ENCODE results near the gene LGR5. TPM values are rescaled to one million over a fixed set of nuclear protein-coding genes. Genes with fewer than 3 reads are reported as not detected.

LGR5 gene
- total RNA-seq, 1 donor from 2014 or later = 0.67 TPM

- TF ChIP-seq CTCF (IDR thresholded peaks at IDR 0.05; ENCODE audit: unreplicated experiment) = no peak
- no peaks in the 10 kb centered on the region for H3K36me3 Mint-ChIP-seq (ENCODE audit: insufficient read depth)
- H3K4me1 Mint-ChIP-seq (ENCODE audit: low read depth) = peaks cover 3% of the 10 kb centered on the region
- H3K27ac Mint-ChIP-seq = no peak overlapping the region
- H3K27me3 Mint-ChIP-seq = peaks cover 4% of the 10 kb centered on the region
- no peak overlapping the region for H3K4me3 Mint-ChIP-seq (ENCODE audit: low read depth)
- DNase-seq (ENCODE audit: low spot score, unreplicated experiment) = no peak
- no peaks in the 10 kb centered on the region for H3K9me3 Mint-ChIP-seq (ENCODE audit: low read depth)
These were observed 94.1 kb downstream of the LGR5 start for GRCh38 chr12:71533703-71534102.

- Mint-ChIP-seq H3K4me3 (ENCODE audit: low read depth) (no peak overlapping the region), H3K9me3 (ENCODE audit: low read depth) (no peaks in the 10 kb centered on the region), H3K27me3 (peaks cover 4% of the 10 kb centered on the region), H3K4me1 (ENCODE audit: low read depth) (peaks cover 3% of the 10 kb centered on the region), H3K27ac (no peak overlapping the region), H3K36me3 (ENCODE audit: insufficient read depth) (no peaks in the 10 kb centered on the region)
- no peak for DNase-seq (ENCODE audit: low spot score, unreplicated experiment)
- no peak for TF ChIP-seq CTCF (IDR thresholded peaks at IDR 0.05; ENCODE audit: unreplicated experiment)
These were observed 96.8 kb downstream of the LGR5 start for GRCh38 chr12:71536279-71536938.

DNA sequence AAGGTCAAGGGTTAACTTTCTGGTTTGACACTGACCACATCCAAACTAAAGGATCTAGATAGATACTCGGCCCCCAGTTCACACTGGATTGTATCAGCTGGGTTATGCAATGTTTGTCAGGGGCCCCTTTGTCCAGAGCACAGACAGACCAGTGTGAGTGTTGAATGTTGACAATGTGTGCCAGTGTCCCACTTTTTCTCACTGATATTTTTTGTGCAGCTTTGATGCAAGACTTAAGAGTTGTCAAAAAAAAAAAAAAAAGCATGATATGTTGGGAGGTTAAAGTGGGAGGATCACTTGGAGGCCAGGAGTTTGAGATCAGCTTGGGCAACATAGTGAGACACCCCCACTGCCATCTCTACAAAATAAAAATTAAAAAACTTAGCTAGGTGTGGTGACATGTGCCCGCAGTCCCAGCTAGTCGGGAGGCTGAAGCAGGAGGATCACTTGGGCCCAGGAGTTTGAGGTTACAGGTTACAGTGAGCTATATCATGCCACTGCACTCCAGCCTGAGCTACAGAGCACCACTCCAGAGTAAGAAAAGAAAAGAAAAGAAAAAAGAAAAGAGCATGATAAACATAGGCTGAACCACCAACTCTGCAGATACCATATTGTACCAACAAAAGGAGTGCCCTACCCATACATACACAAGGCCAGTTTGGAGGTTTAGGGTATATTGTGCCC lies 97.5 kb downstream of the LGR5 start:
- DNase-seq (ENCODE audit: low spot score, unreplicated experiment) = no peak
- no peak for TF ChIP-seq CTCF (IDR thresholded peaks at IDR 0.05; ENCODE audit: unreplicated experiment)

GRCh38 chr12:71538807-71539206 lies 99.2 kb downstream of the LGR5 start:
- Mint-ChIP-seq H3K4me3 (ENCODE audit: low read depth) (no peak overlapping the region), H3K9me3 (ENCODE audit: low read depth) (no peaks in the 10 kb centered on the region), H3K27ac (no peak overlapping the region), H3K36me3 (ENCODE audit: insufficient read depth) (no peaks in the 10 kb centered on the region), H3K27me3 (peaks cover 4% of the 10 kb centered on the region), H3K4me1 (ENCODE audit: low read depth) (peaks cover 3% of the 10 kb centered on the region)
- no peak for DNase-seq (ENCODE audit: low spot score, unreplicated experiment)
- no peak for TF ChIP-seq CTCF (IDR thresholded peaks at IDR 0.05; ENCODE audit: unreplicated experiment)

More for the DNA sequence above, 97.5 kb downstream of the LGR5 start:
- H3K27me3 Mint-ChIP-seq = peaks cover 4% of the 10 kb centered on the region
- no peak overlapping the region for H3K4me3 Mint-ChIP-seq (ENCODE audit: low read depth)
- no peak overlapping the region for H3K27ac Mint-ChIP-seq
- no peaks in the 10 kb centered on the region for H3K36me3 Mint-ChIP-seq (ENCODE audit: insufficient read depth)
- peaks cover 3% of the 10 kb centered on the region for H3K4me1 Mint-ChIP-seq (ENCODE audit: low read depth)
- no peaks in the 10 kb centered on the region for H3K9me3 Mint-ChIP-seq (ENCODE audit: low read depth)

DNA sequence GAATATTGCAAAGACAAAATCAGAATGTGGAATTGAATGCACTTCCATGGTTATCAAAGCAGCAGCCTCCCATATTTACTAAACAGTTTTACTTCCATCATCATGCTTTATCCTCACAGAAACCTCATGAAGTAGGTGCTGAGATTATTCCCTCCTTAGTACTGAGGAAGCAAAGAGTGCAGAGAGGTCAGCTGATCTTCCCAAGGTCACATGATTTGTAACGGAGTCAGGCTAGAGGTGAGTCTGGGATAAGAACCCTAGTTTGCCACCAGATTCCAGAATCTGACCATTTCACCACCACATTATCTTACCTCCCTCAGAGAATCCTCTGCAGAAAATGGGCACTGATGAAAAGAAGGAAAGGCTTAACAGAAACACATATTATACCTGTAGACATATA lies 102.0 kb downstream of the LGR5 start:
- no peak for DNase-seq (ENCODE audit: low spot score, unreplicated experiment)
- H3K9me3 Mint-ChIP-seq (ENCODE audit: low read depth) = no peaks in the 10 kb centered on the region
- no peak overlapping the region for H3K27ac Mint-ChIP-seq
- TF ChIP-seq CTCF (IDR thresholded peaks at IDR 0.05; ENCODE audit: unreplicated experiment) = no peak
- H3K36me3 Mint-ChIP-seq (ENCODE audit: insufficient read depth) = no peaks in the 10 kb centered on the region
- H3K4me3 Mint-ChIP-seq (ENCODE audit: low read depth) = no peak overlapping the region
- peaks cover 3% of the 10 kb centered on the region for H3K27me3 Mint-ChIP-seq
- peaks cover 3% of the 10 kb centered on the region for H3K4me1 Mint-ChIP-seq (ENCODE audit: low read depth)

All from progenitor cell of endocrine pancreas (in vitro differentiated cells).